Smooth muscle cell (in vitro differentiated cells): ENCODE measurements around the gene TTLL7. TPM values are rescaled to one million over a fixed set of nuclear protein-coding genes. Genes with fewer than 3 reads are reported as not detected.
"Not testable (repeated sequence)": the region's sequence is repeated elsewhere in the genome, so short reads cannot be mapped to it uniquely, and the experiment has no call there.

Experiments
- DNase-seq: peaks from one replicate; lab custom pipeline; 2025; ENCODE audit not compliant: unreplicated experiment; lab: John Stamatoyannopoulos, UW
- H2AFZ ChIP-seq: fragments of 200-600 bp; sonication (generic); 2 replicates; pipeline ENCODE4 v1.6.0; 2016; ENCODE audit warnings: antibody characterized with exemption, low read depth, mild to moderate bottlenecking
- H3F3A ChIP-seq: fragments of 200-600 bp; sonication (generic); 2 replicates; pipeline ENCODE4 v1.6.0; 2017; ENCODE audit warnings: antibody characterized with exemption, low read depth
- H3K27ac ChIP-seq: fragments of 200-600 bp; sonication (generic); 2 replicates; pipeline ENCODE4 v1.5.1; 2016; ENCODE audit warnings: low read depth, mild to moderate bottlenecking
- H3K27me3 ChIP-seq: fragments of 200-600 bp; sonication (generic); 2 replicates; pipeline ENCODE4 v1.6.1; 2016; ENCODE audit warnings: low read depth, mild to moderate bottlenecking
- H3K36me3 ChIP-seq: fragments of 200-600 bp; sonication (generic); 2 replicates; pipeline ENCODE4 v1.5.1; 2016; ENCODE audit warnings: low read depth
- H3K4me1 ChIP-seq: fragments of 200-600 bp; sonication (generic); 2 replicates; pipeline ENCODE4 v1.5.1; 2016; ENCODE audit warnings: low read depth
- H3K4me2 ChIP-seq: fragments of 200-600 bp; sonication (generic); 2 replicates; pipeline ENCODE4 v1.6.0; 2016; ENCODE audit warnings: mild to moderate bottlenecking
- H3K4me3 ChIP-seq: fragments of 200-600 bp; sonication (generic); 2 replicates; pipeline ENCODE4 v1.5.1; 2016; ENCODE audit warnings: mild to moderate bottlenecking
- H3K79me2 ChIP-seq: fragments of 200-600 bp; sonication (generic); 2 replicates; pipeline ENCODE4 v1.6.0; 2016; ENCODE audit warnings: low read depth, mild to moderate bottlenecking
- H3K9ac ChIP-seq: fragments of 200-600 bp; sonication (generic); 2 replicates; pipeline ENCODE4 v1.6.0; 2016; ENCODE audit warnings: low read depth
- H3K9me3 ChIP-seq: fragments of 200-600 bp; sonication (generic); replicated peaks from 2 replicates; pipeline ENCODE4 v1.5.1; 2016; ENCODE audit warnings: low read depth
- H4K20me1 ChIP-seq: fragments of 200-600 bp; sonication (generic); 2 replicates; pipeline ENCODE4 v1.6.0; 2016; ENCODE audit warnings: low read depth
- CTCF ChIP-seq: fragments of 200-600 bp; sonication (generic); IDR thresholded peaks from 2 replicates; pipeline ENCODE4 v1.5.1; 2017; ENCODE audit warnings: borderline replicate concordance, mild to moderate bottlenecking, antibody characterized with exemption; ENCODE audit not compliant: insufficient read depth, poor library complexity, severe bottlenecking
- WGBS: methylation state at CpG from one replicate; pipeline ENCODE4 v1.1.7; 2016; ENCODE audit warnings: low lambda C conversion rate; 5-methylcytosine and 5-hydroxymethylcytosine counted together
- polyA plus RNA-seq: library from polyadenylated mRNA; unstranded; fragments of >200 nt; fragmentation: Nextera tagmentation; extraction: Ambion mirVana; gene quantifications from 2 replicates; pipeline ENCODE4 v1.2.1, GENCODE V29; 2016
- total RNA-seq: library from RNA; depleted of rRNA; stranded (reverse); fragments of >200 nt; gene quantifications from 2 replicates; pipeline ENCODE4 v1.2.3, GENCODE V29; 2014

TTLL7 gene
- total and polyA plus RNA-seq, 2 experiments from 2014 or later = 4.8 to 6.3 TPM

GRCh38 chr1:83985048-83985447 lies 13.9 kb downstream of the TTLL7 start:
- H3K9ac ChIP-seq = no peak overlapping the region

GRCh38 chr1:83983918-83984317 lies 15.0 kb downstream of the TTLL7 start:
- not testable (repeated sequence) for H3K4me2 ChIP-seq, H3F3A ChIP-seq, H2AFZ ChIP-seq, H3K4me3 ChIP-seq, H4K20me1 ChIP-seq, H3K4me1 ChIP-seq, H3K9me3 ChIP-seq, H3K27ac ChIP-seq, H3K36me3 ChIP-seq, DNase-seq, H3K27me3 ChIP-seq, H3K9ac ChIP-seq, H3K79me2 ChIP-seq
- 96% methylated on average over 1 of the region's 1 CpG for WGBS

More at GRCh38 chr1:83985048-83985447, 13.9 kb downstream of the TTLL7 start:
- H3K4me2 ChIP-seq = no peak overlapping the region
- H3K36me3 ChIP-seq = peaks cover 5% of the 10 kb centered on the region
- H3K4me1 ChIP-seq = no peaks in the 10 kb centered on the region
- no peak for DNase-seq
- no peaks in the 10 kb centered on the region for H3K27me3 ChIP-seq
- no peaks in the 10 kb centered on the region for H4K20me1 ChIP-seq
- TF ChIP-seq CTCF = no peak
- peaks cover 4% of the 10 kb centered on the region for H3K9me3 ChIP-seq
- no peak overlapping the region for H2AFZ ChIP-seq
- H3F3A ChIP-seq = no peaks in the 10 kb centered on the region
- H3K27ac ChIP-seq = no peak overlapping the region
- H3K79me2 ChIP-seq = peaks cover 5% of the 10 kb centered on the region
- H3K4me3 ChIP-seq = no peak overlapping the region
- WGBS = 99% methylated on average over 3 of the region's 3 CpGs

- no peak for TF ChIP-seq CTCF
- Histone ChIP-seq H4K20me1 (no peaks in the 10 kb centered on the region), H3K4me1 (no peaks in the 10 kb centered on the region), H3K27me3 (no peaks in the 10 kb centered on the region), H2AFZ (no peak overlapping the region), H3K4me2 (no peak overlapping the region), H3K4me3 (no peak overlapping the region), H3K9me3 (no peaks in the 10 kb centered on the region), H3K9ac (no peak overlapping the region), H3K27ac (no peak overlapping the region), H3F3A (no peaks in the 10 kb centered on the region), H3K79me2 (peaks cover 5% of the 10 kb centered on the region), H3K36me3 (no peaks in the 10 kb centered on the region)
- no peak for DNase-seq
- 77% methylated on average over 1 of the region's 1 CpG for WGBS
Measured at GRCh38 chr1:83978056-83978455, 20.9 kb downstream of the TTLL7 start.

GRCh38 chr1:83976920-83977319 lies 22.0 kb downstream of the TTLL7 start:
- 82% methylated on average over 4 of the region's 4 CpGs for WGBS
- no peak overlapping the region for H3K9ac ChIP-seq
- H3K9me3 ChIP-seq = no peaks in the 10 kb centered on the region

More at GRCh38 chr1:83976920-83977319, 22.0 kb downstream of the TTLL7 start:
- H3K79me2 ChIP-seq = peaks cover 5% of the 10 kb centered on the region
- no peak overlapping the region for H3K27ac ChIP-seq
- H3K36me3 ChIP-seq = no peaks in the 10 kb centered on the region
- H3K4me1 ChIP-seq = no peaks in the 10 kb centered on the region
- H3K4me3 ChIP-seq = no peak overlapping the region
- H2AFZ ChIP-seq = no peak overlapping the region
- no peaks in the 10 kb centered on the region for H4K20me1 ChIP-seq
- no peaks in the 10 kb centered on the region for H3F3A ChIP-seq
- TF ChIP-seq CTCF = no peak
- no peaks in the 10 kb centered on the region for H3K27me3 ChIP-seq
- no peak for DNase-seq
- H3K4me2 ChIP-seq = no peak overlapping the region
